C4-2B (cell line): ENCODE results near the gene CENPM.

Source experiments
- H3K27ac ChIP-seq: fragments of 450-650 bp; 2 replicates; pipeline ENCODE4 v1.5.1; 2017
- ZFX ChIP-seq: fragments of 450-650 bp; IDR thresholded peaks from 2 replicates; pipeline ENCODE4 v1.6.1; 2017
- TF ChIP-seq, protein P1 (sequence below): fragments of 450-650 bp; conservative IDR thresholded peaks from 2 replicates; pipeline ENCODE4 v1.5.1; 2017; ENCODE audit warnings: mild to moderate bottlenecking

CENPM gene

DNA sequence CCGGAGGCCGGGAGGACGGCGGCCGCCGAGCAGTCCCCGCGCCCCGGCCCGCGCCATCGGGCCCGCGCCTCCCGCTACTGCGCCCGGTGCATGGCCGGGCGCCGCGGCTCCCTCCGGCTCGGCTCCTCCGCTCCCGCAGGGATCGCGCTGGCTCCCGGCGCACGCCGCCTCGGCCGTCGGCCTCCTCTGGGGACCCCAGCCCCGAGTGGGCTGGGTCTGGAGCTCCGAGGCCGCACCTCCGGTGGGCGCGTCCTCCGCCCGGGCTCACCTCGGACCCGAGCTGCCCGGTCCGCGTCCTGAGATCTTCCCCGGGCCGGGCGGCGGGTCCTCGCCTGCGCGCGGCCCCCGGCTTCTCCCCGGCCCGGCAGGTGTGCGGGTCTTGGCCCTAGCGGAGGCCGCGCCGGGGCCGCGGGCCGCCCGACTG, 32.3 kb downstream of the CENPM start:
- no peak overlapping the region for H3K27ac ChIP-seq
- 0 out of 2 replicates have a peak, but pooled peaks have one; percentile 19 for TF ChIP-seq ZFX
- TF ChIP-seq, protein P1, sequence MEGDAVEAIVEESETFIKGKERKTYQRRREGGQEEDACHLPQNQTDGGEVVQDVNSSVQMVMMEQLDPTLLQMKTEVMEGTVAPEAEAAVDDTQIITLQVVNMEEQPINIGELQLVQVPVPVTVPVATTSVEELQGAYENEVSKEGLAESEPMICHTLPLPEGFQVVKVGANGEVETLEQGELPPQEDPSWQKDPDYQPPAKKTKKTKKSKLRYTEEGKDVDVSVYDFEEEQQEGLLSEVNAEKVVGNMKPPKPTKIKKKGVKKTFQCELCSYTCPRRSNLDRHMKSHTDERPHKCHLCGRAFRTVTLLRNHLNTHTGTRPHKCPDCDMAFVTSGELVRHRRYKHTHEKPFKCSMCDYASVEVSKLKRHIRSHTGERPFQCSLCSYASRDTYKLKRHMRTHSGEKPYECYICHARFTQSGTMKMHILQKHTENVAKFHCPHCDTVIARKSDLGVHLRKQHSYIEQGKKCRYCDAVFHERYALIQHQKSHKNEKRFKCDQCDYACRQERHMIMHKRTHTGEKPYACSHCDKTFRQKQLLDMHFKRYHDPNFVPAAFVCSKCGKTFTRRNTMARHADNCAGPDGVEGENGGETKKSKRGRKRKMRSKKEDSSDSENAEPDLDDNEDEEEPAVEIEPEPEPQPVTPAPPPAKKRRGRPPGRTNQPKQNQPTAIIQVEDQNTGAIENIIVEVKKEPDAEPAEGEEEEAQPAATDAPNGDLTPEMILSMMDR, result no peak

DNA sequence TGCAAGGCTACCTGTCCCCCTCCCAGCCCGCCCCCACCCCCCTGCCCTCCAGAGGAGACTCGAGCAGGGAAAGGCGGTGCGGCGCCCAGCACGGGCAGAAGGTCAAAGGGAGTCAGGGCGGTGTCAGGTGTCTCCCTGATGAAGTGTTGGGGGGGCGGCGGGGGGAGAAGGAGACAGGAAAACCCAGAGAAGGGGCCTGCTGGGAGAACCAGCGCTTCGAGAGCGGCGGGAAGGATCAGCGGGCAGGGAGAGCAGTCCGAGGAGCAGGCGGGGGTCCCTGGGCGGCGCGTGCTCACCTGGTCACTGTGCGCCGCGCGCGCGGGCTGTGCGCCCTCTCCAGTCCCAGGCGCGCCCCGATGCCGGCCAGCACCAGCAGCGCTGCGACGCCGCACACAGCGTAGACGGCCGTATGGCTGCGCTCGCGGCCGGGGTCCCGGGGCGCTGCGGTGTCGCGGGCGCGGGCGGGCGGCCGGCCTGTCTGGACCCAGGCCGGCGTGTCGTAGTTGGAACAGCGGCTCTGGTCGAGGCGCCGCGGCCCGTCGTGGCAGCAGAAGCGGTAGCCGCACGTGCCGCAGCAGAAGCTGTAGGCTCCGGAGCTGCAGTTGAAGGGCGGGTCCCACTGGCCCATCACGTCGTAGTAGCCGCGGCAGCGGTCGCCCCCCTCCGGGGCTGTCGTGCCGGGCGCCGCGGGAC, 33.0 kb downstream of the CENPM start:
- TF ChIP-seq, protein P1, result no peak
- no peak for TF ChIP-seq ZFX

GRCh38 chr22:41913040-41913719, 33.8 kb downstream of the CENPM start:
- TF ChIP-seq, protein P1, result no peak
- TF ChIP-seq ZFX, result no peak
- H3K27ac ChIP-seq, result no peak overlapping the region

More for the DNA sequence above, 33.0 kb downstream of the CENPM start:
- no peak overlapping the region for H3K27ac ChIP-seq

DNA sequence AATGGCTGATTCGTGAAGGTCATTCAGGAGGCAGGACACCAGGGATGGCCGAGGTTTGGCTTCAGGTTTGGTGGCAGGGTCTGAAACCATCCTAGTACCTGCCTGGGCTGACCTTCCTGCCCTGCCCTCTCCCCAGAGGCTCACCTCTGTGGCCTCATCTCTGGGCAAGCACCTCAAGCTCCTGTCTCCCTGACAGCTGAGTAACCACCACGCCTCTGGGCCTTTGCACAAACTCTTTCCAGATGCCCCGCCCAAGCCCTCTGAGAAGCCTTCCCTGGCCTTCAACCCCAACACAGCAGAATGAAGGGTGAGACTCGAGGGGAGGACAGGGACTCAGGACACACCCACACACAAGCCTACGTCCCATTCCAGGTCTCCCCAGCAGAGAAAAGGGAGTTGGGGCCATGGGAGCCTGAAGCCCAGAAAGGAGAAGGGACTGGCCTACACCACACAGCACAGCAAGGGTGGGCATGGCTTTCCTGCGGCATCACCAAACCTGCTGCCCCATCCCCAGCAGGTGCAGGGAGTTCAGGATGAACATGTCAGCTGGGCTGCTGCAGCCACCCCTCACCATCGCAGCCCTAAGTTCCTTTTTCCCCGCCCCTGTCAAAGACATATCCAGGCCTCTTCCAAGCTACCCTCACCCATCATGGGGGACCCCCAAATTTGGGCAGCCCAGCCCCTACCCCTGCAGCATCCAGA, 34.5 kb downstream of the CENPM start:
- no peak overlapping the region for H3K27ac ChIP-seq
- TF ChIP-seq, protein P1, result no peak
- no peak for TF ChIP-seq ZFX

DNA sequence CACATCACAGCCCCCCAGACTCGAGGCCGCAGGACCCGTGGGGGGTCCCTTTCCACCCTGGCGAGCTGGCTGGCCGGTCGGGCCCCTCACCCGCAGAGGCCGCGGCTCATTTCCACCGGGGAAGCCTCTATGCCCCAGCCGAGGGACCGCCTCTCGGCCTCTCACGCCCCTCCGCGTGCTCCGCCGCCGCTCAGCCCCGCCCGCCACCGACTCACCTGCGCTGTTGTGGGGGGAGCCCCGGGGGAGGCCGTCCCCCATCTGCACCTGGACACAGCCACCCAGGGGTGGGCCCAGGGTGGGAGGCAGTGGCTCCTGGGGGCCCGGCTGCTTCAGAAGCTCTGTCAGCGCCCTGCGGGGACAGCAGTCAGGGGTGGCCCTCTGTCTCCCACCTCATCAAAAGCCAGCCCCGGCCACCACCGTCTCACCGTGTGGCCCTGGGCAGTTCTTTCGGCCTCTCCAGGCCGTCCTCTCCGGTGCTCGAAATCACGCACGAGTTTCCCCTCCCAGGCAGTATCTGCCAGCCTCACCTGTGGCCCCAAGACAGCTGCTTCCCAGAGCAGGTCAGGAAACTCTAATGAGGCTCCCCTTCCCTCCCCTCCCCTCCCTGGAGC, 35.8 kb downstream of the CENPM start:
- TF ChIP-seq, protein P1, result no peak
- TF ChIP-seq ZFX, result no peak
- no peak overlapping the region; the same call in 1 of the 2 replicates for H3K27ac ChIP-seq

GRCh38 chr22:41910050-41911000, 36.6 kb downstream of the CENPM start:
- H3K27ac ChIP-seq, result peak overlapping the region; percentile 32
- no peak for TF ChIP-seq ZFX
- TF ChIP-seq, protein P1, result no peak
